Measurements from ENCODE around the gene LRRD1. TPM values are rescaled to one million over a fixed set of nuclear protein-coding genes. Genes with fewer than 3 reads are reported as not detected.

LRRD1 gene
- total RNA-seq, 1 donor from 2014 or later: not detected

Other genes starting within 250 kb of the LRRD1 start
- 45.3 and 50.7 TPM in 2 replicates for gene AKAP9, start 238.3 kb downstream of the LRRD1 start, total RNA-seq
- 47.2 and 52.7 TPM in 2 replicates for gene CYP51A1, start 44.7 kb downstream of the LRRD1 start, total RNA-seq
- 37.5 and 52.7 TPM in 2 replicates for gene KRIT1, start 66.8 kb upstream of the LRRD1 start, total RNA-seq
- 65.7 and 75.1 TPM in 2 replicates for gene ANKIB1, start 66.8 kb upstream of the LRRD1 start, total RNA-seq

Measured in T-helper 1 cell treated with Interleukin-12 subunit alpha and Interleukin-12 subunit beta and Interleukin-4 antibody, amounts not matched to agents 30 ng/mL and 1 ng/mL, for 36 hours (primary cell).